SK-N-SH treated with all-trans-retinoic acid at 6 μM for 48 hours (cell line): Measurements from ENCODE around the gene GLS.

Source experiments
- OSR1 ChIP-seq: fragments of 250-450 bp; sonication (Bioruptor Pico); IDR thresholded peaks from 2 replicates; pipeline ENCODE4 v1.8.0; 2022; ENCODE audit warnings: moderate library complexity, mild to moderate bottlenecking, inconsistent platforms
- PATZ1 ChIP-seq: fragments of 250-450 bp; sonication (Bioruptor Pico); IDR thresholded peaks from 2 replicates; pipeline ENCODE4 v1.8.0; 2020; ENCODE audit warnings: mild to moderate bottlenecking, moderate library complexity, borderline replicate concordance
- RARB ChIP-seq: fragments of 250-450 bp; sonication (Bioruptor Pico); IDR thresholded peaks from 2 replicates; pipeline ENCODE4 v1.8.0; 2021; ENCODE audit warnings: mild to moderate bottlenecking, moderate library complexity
- TSHZ2 ChIP-seq: fragments of 250-450 bp; sonication (Bioruptor Pico); IDR thresholded peaks from 2 replicates; pipeline ENCODE4 v1.5.0; 2020; ENCODE audit warnings: mild to moderate bottlenecking, moderate library complexity
- ZC3H10 ChIP-seq: fragments of 250-450 bp; sonication (Bioruptor Pico); IDR thresholded peaks from 2 replicates; pipeline ENCODE4 v1.5.1; 2021; ENCODE audit warnings: mild to moderate bottlenecking, moderate library complexity
- ZNF70 ChIP-seq: fragments of 450-650 bp; formaldehyde crosslinking; IDR thresholded peaks from 2 replicates; pipeline ENCODE4 v1.5.0; 2020; ENCODE audit warnings: mild to moderate bottlenecking, moderate library complexity

- TF ChIP-seq ZC3H10 (CRISPR knock-in tag) = no peak
- no peak for TF ChIP-seq TSHZ2 (CRISPR knock-in tag)
- TF ChIP-seq PATZ1 (CRISPR knock-in tag) = no peak
- TF ChIP-seq OSR1 (CRISPR knock-in tag) = no peak
- TF ChIP-seq ZNF70 (CRISPR knock-in tag) = no peak
- no peak for TF ChIP-seq RARB
These were observed 16.7 kb upstream of the GLS start for GRCh38 chr2:190863946-190864345.
